Psoas muscle (tissue), 8 donors: ENCODE results near the gene FNDC5. TPM values are rescaled to one million over a fixed set of nuclear protein-coding genes. Genes with fewer than 3 reads are reported as not detected.

ENCODE experiments used
- ATAC-seq, 4 donors: fragments of 200-7000 bp; cut with Tn5 transposase; one replicate each; pipeline ENCODE4 v1.9.1; 2020; ENCODE audit warnings: moderate library complexity in 3 of 4, mild to moderate bottlenecking in 2 of 4
- DNase-seq, 2 donors: peaks; one replicate each; pipeline ENCODE4 v3.0.0-alpha.2; 2020
- H3K27ac ChIP-seq: fragments of 200-600 bp; one replicate; pipeline ENCODE4 v1.8.0; 2022
- H3K27me3 ChIP-seq, 3 donors: fragments of 200-600 bp in 1 of 3; one replicate each; pipeline versions ENCODE4 v1.6.1 to v1.8.0; 2013 to 2022; ENCODE audit warnings: low read length in 2 of 3, mild to moderate bottlenecking in 2 of 3, moderate library complexity in 1 of 3; ENCODE audit not compliant: insufficient read depth in 3 of 3
- H3K36me3 ChIP-seq, 2 donors: fragments of 200-600 bp in 1 of 2; one replicate each; pipeline versions ENCODE4 v1.6.1 to v1.8.0; 2013 to 2022; ENCODE audit warnings: low read depth in 1 of 2, mild to moderate bottlenecking in 1 of 2, moderate library complexity in 1 of 2; ENCODE audit not compliant: insufficient read depth in 1 of 2
- H3K4me1 ChIP-seq: fragments of 200-600 bp; one replicate; pipeline ENCODE4 v1.8.0; 2022
- H3K4me3 ChIP-seq: fragments of 200-600 bp; one replicate; pipeline ENCODE4 v1.8.0; 2022; ENCODE audit warnings: mild to moderate bottlenecking
- H3K9me3 ChIP-seq: fragments of 200-600 bp; one replicate; pipeline ENCODE4 v1.8.0; 2022
- WGBS, 3 donors: extraction: QIAGEN DNeasy Blood & Tissue Kit; methylation state at CpG; one replicate each; pipeline versions ENCODE4 v1.1.6 to v1.1.7; 2013; 5-methylcytosine and 5-hydroxymethylcytosine counted together
- intact Hi-C, 2 donors: fragments of 100-400 bp; cut with DNase I; formaldehyde crosslinking; loops; one replicate each; pipeline versions ENCODE4 v1.11.0 to v1.14.2; 2022
- polyA plus RNA-seq, 3 donors: library from polyadenylated mRNA; stranded (reverse); fragments of 200-250 nt; gene quantifications; one replicate each; pipeline ENCODE4 v1.2.3, GENCODE V29; 2013
- total RNA-seq, 4 donors: library from RNA; stranded (reverse); fragmentation: NEBNext Ultra II Directional in 2 of 4; extraction: Animal tissue kit (Norgen Biotek cat#: 25700) in 2 of 4; gene quantifications; one replicate each; pipeline versions ENCODE4 v1.2.1 to v1.2.4, GENCODE V29; 2021 to 2023
- TF ChIP-seq, protein P1 (sequence below): fragments of 200-600 bp; IDR thresholded peaks from one replicate; pipeline ENCODE4 v1.8.0; 2022; ENCODE audit warnings: antibody characterized with exemption
- donor health status: healthy with polysubstance abuse.
- donor health status: DM: no; HTN: no; CAD: no; lungs with moderate emphysema.
- donor health status: Bipolar disorder and iron deficiency.
- donor health status: healthy.
- donor health status: DM: yes; HTN: yes; CAD: no.
- donor health status: DM: no; HTN: no; CAD: no.
- donor health status: DM: no; HTN: no; CAD: no.
- donor health status: DM: yes; HTN: yes; CAD: no.

The FNDC5 gene
- total and polyA plus RNA-seq, 7 donors, result 72.8 to 184 (median 91.6) TPM

DNA sequence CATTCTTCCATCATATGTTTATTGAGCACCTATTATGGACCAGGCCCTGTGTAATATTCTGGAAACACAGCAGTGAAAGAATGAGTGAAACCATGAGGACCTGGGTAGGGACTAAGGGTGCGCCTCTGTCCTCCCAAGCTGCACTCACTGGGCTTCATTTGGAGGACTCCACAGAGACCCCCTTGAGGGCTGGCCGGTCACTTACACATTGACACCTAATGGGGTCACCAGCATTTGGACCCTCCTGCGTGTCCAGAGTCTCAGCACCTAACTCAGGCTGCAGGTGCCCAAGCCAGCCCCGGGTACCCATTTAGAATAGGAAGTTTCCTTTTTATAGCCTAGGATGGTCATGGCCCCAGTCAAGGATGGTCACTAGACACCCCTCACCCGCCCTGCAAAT is 2.8 kb upstream of the FNDC5 start:
- ATAC-seq (no peak), DNase-seq (no peak)
- H3K36me3 ChIP-seq, result no peaks in the 10 kb centered on the region
- TF ChIP-seq, protein P1, sequence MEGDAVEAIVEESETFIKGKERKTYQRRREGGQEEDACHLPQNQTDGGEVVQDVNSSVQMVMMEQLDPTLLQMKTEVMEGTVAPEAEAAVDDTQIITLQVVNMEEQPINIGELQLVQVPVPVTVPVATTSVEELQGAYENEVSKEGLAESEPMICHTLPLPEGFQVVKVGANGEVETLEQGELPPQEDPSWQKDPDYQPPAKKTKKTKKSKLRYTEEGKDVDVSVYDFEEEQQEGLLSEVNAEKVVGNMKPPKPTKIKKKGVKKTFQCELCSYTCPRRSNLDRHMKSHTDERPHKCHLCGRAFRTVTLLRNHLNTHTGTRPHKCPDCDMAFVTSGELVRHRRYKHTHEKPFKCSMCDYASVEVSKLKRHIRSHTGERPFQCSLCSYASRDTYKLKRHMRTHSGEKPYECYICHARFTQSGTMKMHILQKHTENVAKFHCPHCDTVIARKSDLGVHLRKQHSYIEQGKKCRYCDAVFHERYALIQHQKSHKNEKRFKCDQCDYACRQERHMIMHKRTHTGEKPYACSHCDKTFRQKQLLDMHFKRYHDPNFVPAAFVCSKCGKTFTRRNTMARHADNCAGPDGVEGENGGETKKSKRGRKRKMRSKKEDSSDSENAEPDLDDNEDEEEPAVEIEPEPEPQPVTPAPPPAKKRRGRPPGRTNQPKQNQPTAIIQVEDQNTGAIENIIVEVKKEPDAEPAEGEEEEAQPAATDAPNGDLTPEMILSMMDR, result no peak
- no peak overlapping the region for H3K4me3 ChIP-seq
- 89 to 96% (median 92%) methylated on average over 5 of the region's 5 CpGs for WGBS, 3 donors
- intact Hi-C loops, result loop anchor here (5.0 kb wide), 3 partner anchors 46 to 161 kb away; partner anchors contain the start of genes S100PBP (in 1 of the 2) and YARS1 (in 1 of the 2)
- no peaks in the 10 kb centered on the region for H3K27me3 ChIP-seq
- H3K27ac ChIP-seq, result no peak overlapping the region
- H3K9me3 ChIP-seq, result no peaks in the 10 kb centered on the region
- peaks cover 5% of the 10 kb centered on the region for H3K4me1 ChIP-seq

DNA sequence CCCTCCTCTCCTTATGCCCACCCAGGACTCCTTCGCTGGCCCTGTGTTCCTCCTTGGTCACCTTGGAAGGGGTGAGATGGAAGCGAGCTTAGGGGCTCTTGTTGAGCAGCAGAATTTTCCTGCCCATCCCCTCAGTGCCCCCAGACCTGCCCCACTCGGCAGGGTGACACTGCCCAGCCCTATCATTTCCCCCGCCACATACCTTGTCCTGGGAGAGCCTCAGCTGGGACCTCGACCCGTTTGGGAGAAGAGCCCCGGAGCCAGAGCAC is 1.4 kb upstream of the FNDC5 start:
- Histone ChIP-seq H3K27ac (no peak overlapping the region), H3K27me3 (no peaks in the 10 kb centered on the region), H3K36me3 (no peaks in the 10 kb centered on the region), H3K4me3 (peak overlapping the region; percentile 62), H3K4me1 (peaks cover 5% of the 10 kb centered on the region), H3K9me3 (no peaks in the 10 kb centered on the region)
- TF ChIP-seq, protein P1, result no peak
- WGBS, 3 donors, result 46 to 57% (median 47%) methylated on average over 7 of the region's 7 CpGs
- DNase-seq (no peak), ATAC-seq (no peak)
- intact Hi-C loops, result loop anchor here (5.0 kb wide), 3 partner anchors 45 to 160 kb away; partner anchors contain the start of genes S100PBP (in 1 of the 2) and YARS1 (in 1 of the 2)

DNA sequence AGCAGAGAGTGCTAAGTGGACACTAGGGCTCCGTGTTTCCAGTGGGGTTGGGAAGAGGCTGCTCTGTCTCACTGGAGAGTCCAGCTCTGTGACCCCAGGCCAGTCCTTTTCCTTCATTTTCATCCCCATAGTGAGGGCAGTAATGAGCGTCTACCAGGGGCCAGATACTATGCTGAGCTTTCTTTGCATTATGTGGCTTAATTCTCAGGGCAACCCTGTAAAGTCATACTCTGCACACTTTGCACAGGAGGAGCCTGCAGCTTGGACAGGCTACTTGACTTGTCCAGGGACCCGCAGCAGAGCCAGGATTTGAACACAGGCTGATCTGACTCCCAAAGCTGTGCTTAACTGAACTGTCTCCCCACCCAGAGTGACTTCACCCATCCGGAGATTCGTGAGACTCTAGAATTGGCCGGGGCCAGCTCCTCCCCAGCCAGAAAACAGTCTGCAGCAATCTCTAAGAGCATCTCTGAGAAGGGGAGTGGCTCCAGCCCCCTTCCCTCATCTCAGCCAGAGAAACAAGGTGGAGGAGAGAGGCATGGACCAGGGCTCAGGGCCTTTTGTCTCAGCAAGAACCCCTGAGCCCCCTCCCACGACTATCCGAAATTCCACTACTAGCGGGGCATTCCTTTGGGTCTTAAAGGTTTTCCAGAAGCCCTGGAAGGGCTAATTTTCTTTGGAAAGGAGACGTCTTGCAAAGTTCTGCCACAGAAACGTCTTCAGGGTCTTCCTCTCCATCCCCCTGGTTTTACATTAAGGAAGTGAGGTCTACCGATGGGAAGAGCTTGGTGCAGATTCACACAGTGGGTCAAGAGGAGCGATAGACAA is 866 bp upstream of the FNDC5 start:
- TF ChIP-seq, protein P1, result no peak
- H3K4me1 ChIP-seq, result peaks cover 5% of the 10 kb centered on the region
- ATAC-seq (peak in 1 of 4 donors; percentile 13), DNase-seq (no peak)
- intact Hi-C loops, result loop anchor here (5.0 kb wide), 3 partner anchors 44 to 159 kb away; partner anchors contain the start of genes S100PBP (in 1 of the 2) and YARS1 (in 1 of the 2)
- H3K27me3 ChIP-seq, result no peaks in the 10 kb centered on the region
- no peak overlapping the region for H3K27ac ChIP-seq
- H3K4me3 ChIP-seq, result peak overlapping the region; percentile 62
- no peaks in the 10 kb centered on the region for H3K36me3 ChIP-seq
- 42 to 54% (median 48%) methylated on average over 13 of the region's 13 CpGs for WGBS, 3 donors
- no peaks in the 10 kb centered on the region for H3K9me3 ChIP-seq

DNA sequence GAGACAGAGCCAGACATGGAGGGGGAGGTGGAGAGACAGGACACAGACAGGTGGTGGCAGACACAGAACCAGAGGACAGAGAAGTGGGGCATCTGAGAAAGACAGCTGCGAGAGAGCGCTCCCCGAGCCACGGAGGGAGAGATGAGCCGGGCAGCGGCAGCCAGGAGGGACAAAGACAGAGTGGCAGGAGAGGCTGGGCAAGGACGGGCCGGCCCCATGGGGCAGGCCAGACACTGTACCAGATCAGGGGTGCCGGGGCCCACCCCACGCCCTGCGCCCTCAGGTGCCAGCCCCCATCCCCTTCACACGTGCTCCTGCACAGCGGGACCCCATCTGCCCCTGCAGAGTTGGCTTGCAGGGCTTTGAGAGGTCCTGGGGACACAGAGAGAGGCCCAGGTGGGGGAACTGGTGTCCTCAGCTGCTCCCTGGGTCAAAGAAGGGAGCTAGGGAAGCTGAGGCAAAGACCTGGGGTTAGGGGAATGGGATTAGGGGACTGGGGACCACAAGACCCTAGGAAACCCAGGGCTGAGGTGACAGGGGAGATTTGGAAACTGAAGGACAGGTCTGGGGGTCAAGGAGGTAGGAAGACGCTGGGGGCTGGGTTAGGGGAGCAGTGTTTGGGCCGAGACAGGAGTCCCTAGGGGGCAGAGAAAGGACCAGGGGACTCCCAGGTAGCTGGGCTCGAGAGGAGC is 643 bp downstream of the FNDC5 start:
- ATAC-seq (peak; percentile 52 to 81 (median 68)), DNase-seq (no peak)
- Histone ChIP-seq H3K36me3 (no peaks in the 10 kb centered on the region), H3K4me1 (peaks cover 14% of the 10 kb centered on the region), H3K9me3 (no peaks in the 10 kb centered on the region), H3K27ac (peak overlapping the region; percentile 69), H3K4me3 (peak overlapping the region; percentile 63), H3K27me3 (no peaks in the 10 kb centered on the region)
- TF ChIP-seq, protein P1, result no peak
- intact Hi-C loops, result loop anchor here (1.0 to 5.0 kb wide), 4 partner anchors 43 to 218 kb away; partner anchors contain the start of genes S100PBP (in 1 of the 2) and YARS1 (in 1 of the 2)
- WGBS, 3 donors, result 16 to 25% (median 22%) methylated on average over 11 to 16 of the region's 16 CpGs
